Spleen (tissue), 11 donors: ENCODE data around the gene SCD5. TPM values are rescaled to one million over a fixed set of nuclear protein-coding genes. Genes with fewer than 3 reads are reported as not detected.

Source experiments
- DNase-seq: peaks from one replicate; pipeline ENCODE4 v3.0.0-alpha.2; 2020
- H3K27ac ChIP-seq, 8 donors: fragments of 200-600 bp; sonication (generic) in 7 of 8; 1 replicate in 4 of 8; 2 replicates in 4 of 8; pipeline versions ENCODE4 v1.5.0 to v1.8.0; 2016 to 2021; ENCODE audit warnings: inconsistent platforms in 4 of 8, mild to moderate bottlenecking in 4 of 8, moderate library complexity in 1 of 8
- H3K27me3 ChIP-seq, 7 donors: fragments of 200-600 bp; sonication (generic) in 6 of 7; replicated peaks in 1 of 7; 1 replicate in 4 of 7; 2 replicates in 3 of 7; pipeline versions ENCODE4 v1.5.0 to v1.8.0; 2016 to 2021; ENCODE audit warnings: inconsistent platforms in 3 of 7, mild to moderate bottlenecking in 1 of 7
- H3K36me3 ChIP-seq, 6 donors: fragments of 200-600 bp; sonication (generic) in 5 of 6; 1 replicate in 4 of 6; 2 replicates in 2 of 6; pipeline versions ENCODE4 v1.5.0 to v1.8.0; 2016 to 2021; ENCODE audit warnings: inconsistent platforms in 2 of 6
- H3K4me1 ChIP-seq, 6 donors: fragments of 200-600 bp; sonication (generic) in 5 of 6; 1 replicate in 3 of 6; 2 replicates in 3 of 6; pipeline versions ENCODE4 v1.5.0 to v1.8.0; 2016 to 2021; ENCODE audit warnings: inconsistent platforms in 3 of 6
- H3K4me3 ChIP-seq, 8 donors: fragments of 200-600 bp; sonication (generic) in 7 of 8; 1 replicate in 4 of 8; 2 replicates in 4 of 8; pipeline versions ENCODE4 v1.5.0 to v1.8.0; 2016 to 2021; ENCODE audit warnings: inconsistent platforms in 4 of 8, mild to moderate bottlenecking in 4 of 8, moderate library complexity in 2 of 8
- H3K9me3 ChIP-seq, 8 donors: fragments of 200-600 bp; sonication (generic) in 7 of 8; 1 replicate in 4 of 8; 2 replicates in 4 of 8; pipeline versions ENCODE4 v1.5.0 to v1.8.0; 2016 to 2021; ENCODE audit warnings: inconsistent platforms in 4 of 8
- CTCF ChIP-seq, 11 experiments: fragments of 200-600 bp in 7 of 11; fragments of 450-650 bp in 4 of 11; sonication (generic) in 4 of 11; IDR thresholded peaks in 8 of 11; conservative IDR thresholded peaks in 3 of 11; 1 replicate in 7 of 11; 2 replicates in 4 of 11; pipeline versions ENCODE4 v1.4.0 to v1.8.0; 2016 to 2021; ENCODE audit warnings: antibody characterized with exemption in 11 of 11, inconsistent platforms in 4 of 11, mild to moderate bottlenecking in 1 of 11
- POLR2A ChIP-seq, 3 donors: fragments of 450-650 bp; IDR thresholded peaks; one replicate each; pipeline ENCODE4 v1.5.1; 2017; ENCODE audit warnings: antibody characterized with exemption in 3 of 3, mild to moderate bottlenecking in 1 of 3
- POLR2AphosphoS5 ChIP-seq, 3 donors: sonication (generic); formaldehyde crosslinking; IDR thresholded peaks; one replicate each; pipeline ENCODE4 v1.5.1; 2017; ENCODE audit warnings: antibody characterized with exemption in 3 of 3
- WGBS, 5 donors: extraction: QIAGEN DNeasy Blood & Tissue Kit in 3 of 5; methylation state at CpG; one replicate each; pipeline versions ENCODE4 v1.1.5 to v1.1.7; 2013 to 2018; 5-methylcytosine and 5-hydroxymethylcytosine counted together
- intact Hi-C: fragments of 100-400 bp; cut with DNase I; formaldehyde crosslinking; loops from one replicate; pipeline ENCODE4 v1.15.0; 2023; ENCODE audit warnings: low total_unique reads
- polyA plus RNA-seq, 3 donors: library from polyadenylated mRNA; stranded (reverse); fragments of 200-250 nt; gene quantifications; one replicate each; pipeline ENCODE4 v1.2.1, GENCODE V29; 2013
- total RNA-seq, 7 donors: library from RNA; depleted of rRNA in 3 of 7; stranded (reverse); fragments of >200 nt in 3 of 7; fragmentation: NEBNext Ultra II Directional in 4 of 7; extraction: Animal tissue kit (Norgen Biotek cat#: 25700) in 4 of 7; gene quantifications; one replicate each; pipeline versions ENCODE4 v1.1.0 to v1.2.1, GENCODE V29; 2016 to 2021
- donor health status: healthy with polysubstance abuse.
- donor health status: DM: no; HTN: no; CAD: no; lungs with moderate emphysema.
- donor health status: DM: no; HTN: no; CAD: no.
- donor health status: Bipolar disorder and iron deficiency.
- donor health status: healthy.
- donor health status: DM: no; HTN: no; CAD: no.
- donor health status: DM: yes; HTN: yes; CAD: no.

The SCD5 gene
- total and polyA plus RNA-seq, 10 donors: 0.85 to 7.2 (median 3.9) TPM

- WGBS, 5 donors: 60 to 93% (median 76%) methylated on average over 1 of the region's 1 CpG
- no peak for DNase-seq
- H3K36me3 ChIP-seq: no peaks in the 10 kb centered on the region
- H3K27me3 ChIP-seq: no peaks in the 10 kb centered on the region
- H3K4me3 ChIP-seq: no peak overlapping the region
- intact Hi-C loops: no loop called here
- H3K27ac ChIP-seq: no peak overlapping the region
- no peaks in the 10 kb centered on the region for H3K9me3 ChIP-seq
- TF ChIP-seq CTCF (IDR thresholded peaks at IDR 0.05 in 8 of 11, conservative IDR thresholded peaks at IDR 0.05 in 3 of 11) (no peak), POLR2AphosphoS5 (IDR thresholded peaks at IDR 0.05) (no peak), POLR2A (IDR thresholded peaks at IDR 0.05) (no peak)
- peaks cover 0 to 24% (median 11%) of the 10 kb centered on the region in 6 donors for H3K4me1 ChIP-seq
These were observed 70.3 kb downstream of the SCD5 start for GRCh38 chr4:82728301-82728700.

- no peak for TF ChIP-seq POLR2AphosphoS5 (IDR thresholded peaks at IDR 0.05)
- no peak for TF ChIP-seq CTCF (IDR thresholded peaks at IDR 0.05 in 8 of 11, conservative IDR thresholded peaks at IDR 0.05 in 3 of 11)
- TF ChIP-seq POLR2A (IDR thresholded peaks at IDR 0.05): no peak
- Histone ChIP-seq H3K9me3 (no peaks in the 10 kb centered on the region), H3K4me1 (peaks cover 4 to 17% (median 8%) of the 10 kb centered on the region in 6 donors), H3K27me3 (no peaks in the 10 kb centered on the region), H3K36me3 (no peaks in the 10 kb centered on the region), H3K4me3 (no peak overlapping the region), H3K27ac (no peak overlapping the region)
- DNase-seq: no peak
- WGBS, 5 donors: 53 to 84% (median 63%) methylated on average over 5 of the region's 5 CpGs
- intact Hi-C loops: no loop called here
These were observed 72.0 kb downstream of the SCD5 start for GRCh38 chr4:82726596-82726995.

- Histone ChIP-seq H3K27me3 (no peaks in the 10 kb centered on the region), H3K4me1 (peaks cover 0 to 28% (median 5%) of the 10 kb centered on the region in 6 donors), H3K4me3 (no peak overlapping the region), H3K36me3 (no peaks in the 10 kb centered on the region), H3K9me3 (no peaks in the 10 kb centered on the region), H3K27ac (no peak overlapping the region)
- DNase-seq: no peak
- intact Hi-C loops: no loop called here
- 11 to 36% (median 26%) methylated on average over 2 of the region's 2 CpGs for WGBS, 5 donors
- TF ChIP-seq POLR2AphosphoS5 (IDR thresholded peaks at IDR 0.05): peak in 1 of 3 donors; percentile 27
- no peak for TF ChIP-seq POLR2A (IDR thresholded peaks at IDR 0.05)
- TF ChIP-seq CTCF (IDR thresholded peaks at IDR 0.05 in 8 of 11, conservative IDR thresholded peaks at IDR 0.05 in 3 of 11): peak in 7 of 11 experiments; percentile 20 to 61 (median 32)
These were observed 76.7 kb downstream of the SCD5 start for GRCh38 chr4:82721819-82722423.

GRCh38 chr4:82718162-82718940 is 80.2 kb downstream of the SCD5 start:
- TF ChIP-seq POLR2AphosphoS5 (IDR thresholded peaks at IDR 0.05) (no peak), POLR2A (IDR thresholded peaks at IDR 0.05) (no peak), CTCF (IDR thresholded peaks at IDR 0.05 in 8 of 11, conservative IDR thresholded peaks at IDR 0.05 in 3 of 11) (no peak)
- no peak for DNase-seq
- no peaks in the 10 kb centered on the region for H3K36me3 ChIP-seq
- H3K4me3 ChIP-seq: no peak overlapping the region
- peak overlapping the region in 3 of 8 donors; percentile 32 to 36 (median 33) for H3K27ac ChIP-seq
- peaks cover 0 to 28% (median 5%) of the 10 kb centered on the region in 6 donors for H3K4me1 ChIP-seq
- H3K27me3 ChIP-seq: no peaks in the 10 kb centered on the region
- intact Hi-C loops: no loop called here
- WGBS, 5 donors: 59 to 79% (median 65%) methylated on average over 7 of the region's 7 CpGs
- no peaks in the 10 kb centered on the region for H3K9me3 ChIP-seq
